Measurements from ENCODE around the gene AGPAT1.

The AGPAT1 gene

GRCh38 chr6:32137454-32137853 is 38.4 kb downstream of the AGPAT1 start:
- Histone ChIP-seq H3K4me3 (ENCODE audit: insufficient read length, low read depth) (no peak overlapping the region), H3K36me3 (ENCODE audit: insufficient read depth, insufficient read length, low read length) (no peaks in the 10 kb centered on the region), H3K27me3 (ENCODE audit: insufficient read depth, insufficient read length) (no peaks in the 10 kb centered on the region), H3K9me3 (ENCODE audit: insufficient read depth, low read length) (no peaks in the 10 kb centered on the region), H3K9ac (ENCODE audit: insufficient read length, low read depth) (no peak overlapping the region), H3K4me1 (ENCODE audit: insufficient read depth, insufficient read length) (no peaks in the 10 kb centered on the region)
- no peak for DNase-seq (ENCODE audit: low read depth, low spot score)
- no peak for TF ChIP-seq YY1 (IDR thresholded peaks at IDR 0.05; ENCODE audit: insufficient read depth, insufficient read length)
- TF ChIP-seq ZNF274 (IDR thresholded peaks at IDR 0.05; ENCODE audit: low read depth, low read length) = no peak
- no peak for TF ChIP-seq SUZ12 (IDR thresholded peaks at IDR 0.05; ENCODE audit: extremely low read depth, insufficient read depth, insufficient read length)

- H3K4me1 ChIP-seq (ENCODE audit: insufficient read depth, insufficient read length) = peaks cover 2% of the 10 kb centered on the region
Measured at GRCh38 chr6:32133786-32134185, 42.1 kb downstream of the AGPAT1 start.

GRCh38 chr6:32132110-32132509 is 43.8 kb downstream of the AGPAT1 start:
- TF ChIP-seq SUZ12 (IDR thresholded peaks at IDR 0.05; ENCODE audit: extremely low read depth, insufficient read depth, insufficient read length) = no peak
- TF ChIP-seq YY1 (IDR thresholded peaks at IDR 0.05; ENCODE audit: insufficient read depth, insufficient read length) = no peak
- TF ChIP-seq ZNF274 (IDR thresholded peaks at IDR 0.05; ENCODE audit: low read depth, low read length) = no peak
- no peak for DNase-seq (ENCODE audit: low read depth, low spot score)
- peaks cover 4% of the 10 kb centered on the region for H3K4me1 ChIP-seq (ENCODE audit: insufficient read depth, insufficient read length)
- no peak overlapping the region for H3K4me3 ChIP-seq (ENCODE audit: insufficient read length, low read depth)
- H3K27me3 ChIP-seq (ENCODE audit: insufficient read depth, insufficient read length) = no peaks in the 10 kb centered on the region
- H3K36me3 ChIP-seq (ENCODE audit: insufficient read depth, insufficient read length, low read length) = peaks cover 9% of the 10 kb centered on the region
- no peak overlapping the region for H3K9ac ChIP-seq (ENCODE audit: insufficient read length, low read depth)
- no peaks in the 10 kb centered on the region for H3K9me3 ChIP-seq (ENCODE audit: insufficient read depth, low read length)

More at GRCh38 chr6:32133786-32134185, 42.1 kb downstream of the AGPAT1 start:
- no peak for DNase-seq (ENCODE audit: low read depth, low spot score)
- H3K9ac ChIP-seq (ENCODE audit: insufficient read length, low read depth) = no peak overlapping the region
- H3K27me3 ChIP-seq (ENCODE audit: insufficient read depth, insufficient read length) = no peaks in the 10 kb centered on the region
- H3K9me3 ChIP-seq (ENCODE audit: insufficient read depth, low read length) = no peaks in the 10 kb centered on the region
- H3K36me3 ChIP-seq (ENCODE audit: insufficient read depth, insufficient read length, low read length) = peaks cover 6% of the 10 kb centered on the region
- TF ChIP-seq SUZ12 (IDR thresholded peaks at IDR 0.05; ENCODE audit: extremely low read depth, insufficient read depth, insufficient read length) (no peak), ZNF274 (IDR thresholded peaks at IDR 0.05; ENCODE audit: low read depth, low read length) (no peak), YY1 (IDR thresholded peaks at IDR 0.05; ENCODE audit: insufficient read depth, insufficient read length) (no peak)
- no peak overlapping the region for H3K4me3 ChIP-seq (ENCODE audit: insufficient read length, low read depth)

- peaks cover 4% of the 10 kb centered on the region for H3K4me1 ChIP-seq (ENCODE audit: insufficient read depth, insufficient read length)
- DNase-seq (ENCODE audit: low read depth, low spot score) = no peak
- TF ChIP-seq ZNF274 (IDR thresholded peaks at IDR 0.05; ENCODE audit: low read depth, low read length) (no peak), YY1 (IDR thresholded peaks at IDR 0.05; ENCODE audit: insufficient read depth, insufficient read length) (no peak), SUZ12 (IDR thresholded peaks at IDR 0.05; ENCODE audit: extremely low read depth, insufficient read depth, insufficient read length) (no peak)
- H3K9me3 ChIP-seq (ENCODE audit: insufficient read depth, low read length) = no peaks in the 10 kb centered on the region
- no peak overlapping the region for H3K9ac ChIP-seq (ENCODE audit: insufficient read length, low read depth)
- no peaks in the 10 kb centered on the region for H3K27me3 ChIP-seq (ENCODE audit: insufficient read depth, insufficient read length)
- peaks cover 9% of the 10 kb centered on the region for H3K36me3 ChIP-seq (ENCODE audit: insufficient read depth, insufficient read length, low read length)
- H3K4me3 ChIP-seq (ENCODE audit: insufficient read length, low read depth) = no peak overlapping the region
Measured at GRCh38 chr6:32131439-32131948, 44.4 kb downstream of the AGPAT1 start.

GRCh38 chr6:32129297-32130088 is 46.4 kb downstream of the AGPAT1 start:
- no peak for TF ChIP-seq SUZ12 (IDR thresholded peaks at IDR 0.05; ENCODE audit: extremely low read depth, insufficient read depth, insufficient read length)
- TF ChIP-seq ZNF274 (IDR thresholded peaks at IDR 0.05; ENCODE audit: low read depth, low read length) = no peak
- TF ChIP-seq YY1 (IDR thresholded peaks at IDR 0.05; ENCODE audit: insufficient read depth, insufficient read length) = no peak
- Histone ChIP-seq H3K4me3 (ENCODE audit: insufficient read length, low read depth) (peak overlapping the region; percentile 55), H3K36me3 (ENCODE audit: insufficient read depth, insufficient read length, low read length) (peaks cover 24% of the 10 kb centered on the region), H3K27me3 (ENCODE audit: insufficient read depth, insufficient read length) (no peaks in the 10 kb centered on the region), H3K4me1 (ENCODE audit: insufficient read depth, insufficient read length) (peaks cover 4% of the 10 kb centered on the region), H3K9me3 (ENCODE audit: insufficient read depth, low read length) (no peaks in the 10 kb centered on the region), H3K9ac (ENCODE audit: insufficient read length, low read depth) (peak overlapping the region; percentile 62)
- DNase-seq (ENCODE audit: low read depth, low spot score) = no peak

- peak overlapping the region; percentile 62 for H3K9ac ChIP-seq (ENCODE audit: insufficient read length, low read depth)
- H3K4me3 ChIP-seq (ENCODE audit: insufficient read length, low read depth) = no peak overlapping the region
Measured at GRCh38 chr6:32128751-32129296, 47.1 kb downstream of the AGPAT1 start.

More at GRCh38 chr6:32128751-32129296, 47.1 kb downstream of the AGPAT1 start:
- no peak for DNase-seq (ENCODE audit: low read depth, low spot score)
- Histone ChIP-seq H3K36me3 (ENCODE audit: insufficient read depth, insufficient read length, low read length) (peaks cover 29% of the 10 kb centered on the region), H3K9me3 (ENCODE audit: insufficient read depth, low read length) (no peaks in the 10 kb centered on the region), H3K27me3 (ENCODE audit: insufficient read depth, insufficient read length) (no peaks in the 10 kb centered on the region), H3K4me1 (ENCODE audit: insufficient read depth, insufficient read length) (peaks cover 4% of the 10 kb centered on the region)
- no peak for TF ChIP-seq ZNF274 (IDR thresholded peaks at IDR 0.05; ENCODE audit: low read depth, low read length)
- no peak for TF ChIP-seq SUZ12 (IDR thresholded peaks at IDR 0.05; ENCODE audit: extremely low read depth, insufficient read depth, insufficient read length)
- TF ChIP-seq YY1 (IDR thresholded peaks at IDR 0.05; ENCODE audit: insufficient read depth, insufficient read length) = no peak
